ENCODE measurements around the gene TMEM14B.
"Not testable (repeated sequence)": the region's sequence is repeated elsewhere in the genome, so short reads cannot be mapped to it uniquely, and the experiment has no call there.

Gene TMEM14B

GRCh38 chr6:10749734-10750133 lies 2.1 kb downstream of the TMEM14B start:
- DNase-seq, result no peak

DNA sequence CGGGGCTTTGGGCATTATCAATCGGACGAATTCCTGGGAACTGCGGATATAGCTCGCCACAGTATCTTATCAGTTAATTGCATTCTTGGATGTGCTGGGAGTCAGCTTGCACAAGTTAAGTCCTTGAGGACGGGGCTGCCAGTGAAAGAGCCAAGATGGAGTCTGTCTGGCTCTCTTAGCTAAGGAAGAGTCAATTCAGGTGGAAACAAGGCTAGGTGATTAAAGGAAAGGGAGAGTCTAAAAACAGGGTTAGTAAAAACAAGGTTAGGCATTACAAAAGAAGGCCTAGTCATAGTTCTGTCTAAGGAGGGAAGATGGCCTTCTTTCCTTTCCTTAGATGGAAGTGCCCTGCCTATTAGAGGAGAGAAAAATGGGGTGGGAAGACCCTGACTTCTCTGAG lies 3.0 kb downstream of the TMEM14B start:
- not testable (repeated sequence) for DNase-seq

DNA sequence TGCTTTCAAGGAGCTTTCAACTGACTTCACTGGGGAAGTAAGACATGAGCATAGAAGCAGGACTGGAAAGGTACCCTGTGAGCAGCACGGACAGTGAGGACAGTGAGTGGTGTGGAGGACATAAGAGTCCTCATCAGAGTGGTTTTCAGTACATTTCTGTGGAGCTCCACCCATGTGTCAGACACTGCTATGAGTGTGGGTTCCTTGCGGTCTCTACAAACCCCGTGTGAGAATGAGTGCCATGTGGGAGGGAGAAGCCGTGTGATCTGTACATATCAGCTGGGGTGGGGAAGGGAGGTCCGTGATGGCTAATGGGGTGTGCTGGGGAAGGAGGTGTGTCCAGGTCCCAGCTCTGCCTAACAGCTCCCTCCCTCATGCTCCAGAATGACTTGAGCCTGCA lies 4.2 kb downstream of the TMEM14B start:
- not testable (repeated sequence) for DNase-seq

GRCh38 chr6:10756085-10756484 lies 8.5 kb downstream of the TMEM14B start:
- no peak for DNase-seq

GRCh38 chr6:10759312-10759839 lies 11.8 kb downstream of the TMEM14B start:
- DNase-seq, result peak; percentile 4

GRCh38 chr6:10759884-10760329 lies 12.3 kb downstream of the TMEM14B start:
- DNase-seq, result no peak

- no peak for DNase-seq
Measured at GRCh38 chr6:10763006-10763405, 15.4 kb downstream of the TMEM14B start.

GRCh38 chr6:10769419-10769818 lies 21.8 kb downstream of the TMEM14B start:
- DNase-seq, result no peak

DNA sequence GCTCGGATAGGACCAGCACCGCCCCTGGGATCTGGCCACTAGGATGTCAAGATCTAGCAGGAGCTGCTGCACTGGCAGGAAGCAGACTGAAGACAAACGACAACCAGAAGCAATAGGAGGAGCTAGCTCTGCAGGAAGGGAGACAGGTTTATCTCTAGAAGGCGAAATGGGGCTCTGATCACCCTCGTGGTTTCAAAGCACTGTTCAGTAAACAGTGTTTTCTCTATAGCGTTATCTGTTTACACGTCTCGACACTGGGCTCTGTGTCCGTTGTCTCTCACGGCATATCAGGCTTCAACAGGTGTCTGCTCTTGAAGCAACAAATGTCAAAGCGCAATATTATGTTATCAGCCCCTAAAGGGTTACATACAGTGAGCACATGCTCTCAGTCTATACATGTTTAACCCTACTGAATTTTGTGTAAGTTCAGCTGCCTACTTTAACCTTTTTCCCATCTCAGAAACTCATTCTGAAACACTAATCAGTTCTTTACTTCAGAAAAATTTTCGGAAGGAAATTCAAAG lies 23.8 kb downstream of the TMEM14B start:
- DNase-seq, result no peak

DNA sequence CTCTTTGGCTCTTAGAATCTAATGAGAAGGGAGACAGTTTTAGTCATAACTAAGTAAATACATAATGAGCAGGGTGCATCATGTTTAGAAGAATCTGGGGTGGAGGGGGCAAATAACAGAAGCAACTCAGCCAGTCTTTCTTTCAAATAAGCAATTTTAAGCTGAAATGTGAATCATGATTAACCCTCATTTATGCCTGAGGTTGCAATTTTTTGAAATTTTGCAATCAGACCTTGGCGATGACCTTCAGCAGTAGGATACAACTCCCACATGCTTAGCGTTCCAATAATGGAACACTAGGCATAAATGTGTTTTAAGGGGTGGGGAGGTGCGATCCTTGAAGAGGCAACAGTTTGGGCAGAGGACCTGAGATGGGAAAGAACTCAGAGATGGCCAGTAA lies 30.6 kb downstream of the TMEM14B start:
- no peak for DNase-seq

- DNase-seq, result no peak
Measured at GRCh38 chr6:10779076-10779475, 31.5 kb downstream of the TMEM14B start.

DNA sequence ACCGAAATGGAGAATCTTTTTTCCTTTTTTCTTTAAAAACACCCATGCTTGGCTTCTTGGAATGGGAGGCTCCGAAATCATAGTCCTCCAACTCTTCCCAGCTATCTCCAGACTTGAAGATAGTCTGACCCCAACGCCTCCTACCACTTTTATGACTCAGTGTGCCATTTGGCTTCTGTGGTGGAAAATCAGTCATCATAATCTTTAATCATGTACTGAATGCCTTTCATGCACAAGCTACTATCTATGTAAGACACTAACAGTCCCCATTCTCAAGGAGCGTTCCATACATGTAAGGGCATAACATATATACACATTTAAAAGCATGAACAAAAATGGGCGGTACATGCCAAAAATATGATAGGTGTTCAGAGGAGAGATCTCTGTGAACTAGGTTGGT lies 44.1 kb downstream of the TMEM14B start:
- no peak for DNase-seq

DNA sequence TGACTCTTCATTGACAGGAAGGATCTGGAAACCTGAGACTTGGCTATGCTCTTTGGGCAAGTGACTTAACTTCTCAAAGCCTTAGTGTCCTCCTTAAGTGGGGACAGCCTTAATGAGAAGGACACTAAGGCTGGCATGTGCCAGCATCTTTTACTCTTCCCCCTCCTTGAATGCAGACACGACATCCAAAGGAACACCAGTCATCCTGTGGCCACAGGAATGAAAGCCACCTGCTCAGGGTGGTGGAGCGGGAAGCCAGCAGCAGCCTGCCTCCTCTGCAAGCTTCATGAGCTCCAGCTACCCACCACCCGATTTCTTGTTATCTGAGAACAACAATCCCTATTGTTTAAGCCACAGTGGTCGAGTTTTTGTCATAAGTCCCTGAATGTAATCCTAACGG lies 44.5 kb downstream of the TMEM14B start:
- DNase-seq, result no peak

GRCh38 chr6:10793035-10793434 lies 45.4 kb downstream of the TMEM14B start:
- no peak for DNase-seq

DNA sequence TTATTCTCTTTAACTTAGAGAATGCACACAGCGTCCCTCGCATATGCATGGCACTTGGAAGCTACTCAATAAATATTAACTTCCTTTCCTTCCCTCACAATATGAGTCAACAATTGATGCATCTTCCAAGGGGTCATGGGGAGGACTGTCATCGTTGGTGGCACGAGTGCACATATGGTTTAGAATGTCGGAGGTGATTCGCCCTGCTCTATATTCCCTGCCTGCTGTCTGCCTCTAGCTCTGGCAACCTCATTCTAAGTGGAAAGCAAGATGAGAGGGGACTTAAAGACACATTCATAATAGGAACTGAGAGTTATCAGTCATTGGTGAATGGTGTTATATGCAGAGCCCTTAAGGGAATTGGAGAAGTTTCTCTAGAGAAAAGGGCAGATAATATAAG lies 46.1 kb downstream of the TMEM14B start:
- no peak for DNase-seq

GRCh38 chr6:10794239-10794638 lies 46.6 kb downstream of the TMEM14B start:
- DNase-seq, result no peak

DNA sequence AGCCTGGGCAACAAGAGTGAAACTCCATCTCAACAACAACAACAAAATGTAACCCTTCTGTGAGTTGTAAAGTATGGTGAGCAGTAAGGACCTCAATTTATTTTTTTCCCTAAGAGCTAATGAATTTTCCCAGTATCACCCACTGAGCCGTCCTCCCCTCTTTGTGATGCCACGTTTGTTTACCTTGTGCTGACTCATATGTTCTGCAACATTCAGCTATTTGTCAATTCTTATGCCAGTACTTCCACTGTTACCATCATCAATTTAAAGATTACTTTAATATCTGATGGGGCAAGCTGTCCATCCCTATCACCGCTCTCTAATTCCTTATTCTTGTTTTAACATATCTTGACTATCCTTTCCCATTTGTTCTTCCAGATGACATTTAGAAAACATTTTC lies 53.2 kb downstream of the TMEM14B start:
- DNase-seq, result no peak

DNA sequence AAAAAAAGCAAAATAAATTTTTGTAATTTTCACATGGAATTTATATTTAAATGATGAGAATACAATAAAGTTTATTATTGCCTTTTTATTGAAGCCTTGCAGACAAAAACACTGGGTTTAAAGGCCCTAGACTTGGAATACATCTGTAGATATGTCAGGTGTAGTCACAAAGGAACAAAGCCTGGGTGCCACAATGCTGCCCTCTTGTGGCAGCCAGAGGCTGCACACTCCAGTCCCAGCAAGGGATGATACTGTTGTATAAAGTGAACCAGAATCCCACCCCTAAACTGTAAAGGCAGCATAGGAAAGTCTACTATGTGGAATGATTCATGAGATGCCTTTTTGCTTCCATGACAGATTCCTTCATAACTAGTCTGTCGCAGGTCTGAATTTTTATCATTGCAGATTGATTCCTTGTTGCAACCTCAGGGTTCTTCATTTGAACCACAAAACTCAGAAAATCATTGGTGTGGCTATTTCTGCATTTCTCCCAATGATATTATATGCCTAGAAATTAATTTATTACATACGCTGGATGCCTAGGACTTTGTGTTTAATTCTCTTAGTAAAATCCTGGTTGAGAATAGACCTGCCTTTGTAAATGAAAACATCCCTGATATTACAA lies 53.7 kb downstream of the TMEM14B start:
- DNase-seq, result peak; percentile 10
